RPMI7951 (cell line): ENCODE data around the gene TSPAN6. TPM values are rescaled to one million over a fixed set of nuclear protein-coding genes. Genes with fewer than 3 reads are reported as not detected.

ENCODE experiments used
- DNase-seq: peaks from one replicate; pipeline ENCODE4 v3.0.0-alpha.2; 2012; ENCODE audit warnings: low read depth
- total RNA-seq: library from RNA; depleted of rRNA; stranded (reverse); fragments of >200 nt; shearing (Covaris generic); gene quantifications from 2 replicates; pipeline ENCODE4 v1.2.3, GENCODE V29; 2014; rRNA removed

TSPAN6 gene
- total RNA-seq, result 19.7 and 24.2 TPM in 2 replicates

GRCh38 chrX:100636321-100636991 lies at the start of gene TSPAN6:
Gene TSPAN6 (minus strand): TSS chrX:100636806. CDS start chrX:100636694, 112 bp downstream.
- peak; percentile 79 for DNase-seq

- no peak for DNase-seq
Measured at GRCh38 chrX:100685997-100686305, 49.3 kb upstream of the TSPAN6 start.

- peak; percentile 55 for DNase-seq
Measured at GRCh38 chrX:100685284-100685996, 48.8 kb upstream of the TSPAN6 start.

GRCh38 chrX:100682939-100683338 lies 46.3 kb upstream of the TSPAN6 start:
- no peak for DNase-seq

GRCh38 chrX:100681599-100681998 lies 45.0 kb upstream of the TSPAN6 start:
- DNase-seq, result no peak

- peak; percentile 1 for DNase-seq
Measured at GRCh38 chrX:100680756-100681155, 44.1 kb upstream of the TSPAN6 start.

GRCh38 chrX:100677611-100678181 lies 41.1 kb upstream of the TSPAN6 start:
- DNase-seq, result no peak

- no peak for DNase-seq
Measured at GRCh38 chrX:100674705-100675104, 38.1 kb upstream of the TSPAN6 start.

GRCh38 chrX:100673397-100673953 lies 36.9 kb upstream of the TSPAN6 start:
- DNase-seq, result peak; percentile 9

GRCh38 chrX:100672966-100673365 lies 36.4 kb upstream of the TSPAN6 start:
- DNase-seq, result no peak

- DNase-seq, result no peak
Measured at GRCh38 chrX:100663642-100664041, 27.0 kb upstream of the TSPAN6 start.

- DNase-seq, result no peak
Measured at GRCh38 chrX:100662796-100663195, 26.2 kb upstream of the TSPAN6 start.

GRCh38 chrX:100662170-100662569 lies 25.6 kb upstream of the TSPAN6 start:
- DNase-seq, result no peak

GRCh38 chrX:100659431-100660137 lies 23.0 kb upstream of the TSPAN6 start:
- DNase-seq, result peak; percentile 45

- DNase-seq, result no peak
Measured at GRCh38 chrX:100658941-100659381, 22.4 kb upstream of the TSPAN6 start.

- DNase-seq, result no peak
Measured at GRCh38 chrX:100654261-100654660, 17.7 kb upstream of the TSPAN6 start.

- peak; percentile 35 for DNase-seq
Measured at GRCh38 chrX:100652266-100652665, 15.7 kb upstream of the TSPAN6 start.

GRCh38 chrX:100650841-100651240 lies 14.2 kb upstream of the TSPAN6 start:
- no peak for DNase-seq

- peak; percentile 65 for DNase-seq
Measured at GRCh38 chrX:100649550-100650356, 13.1 kb upstream of the TSPAN6 start.

GRCh38 chrX:100648458-100649417 lies 12.1 kb upstream of the TSPAN6 start:
- peak; percentile 54 for DNase-seq
